ENCODE data around the gene SIRT5.

The SIRT5 gene

DNA sequence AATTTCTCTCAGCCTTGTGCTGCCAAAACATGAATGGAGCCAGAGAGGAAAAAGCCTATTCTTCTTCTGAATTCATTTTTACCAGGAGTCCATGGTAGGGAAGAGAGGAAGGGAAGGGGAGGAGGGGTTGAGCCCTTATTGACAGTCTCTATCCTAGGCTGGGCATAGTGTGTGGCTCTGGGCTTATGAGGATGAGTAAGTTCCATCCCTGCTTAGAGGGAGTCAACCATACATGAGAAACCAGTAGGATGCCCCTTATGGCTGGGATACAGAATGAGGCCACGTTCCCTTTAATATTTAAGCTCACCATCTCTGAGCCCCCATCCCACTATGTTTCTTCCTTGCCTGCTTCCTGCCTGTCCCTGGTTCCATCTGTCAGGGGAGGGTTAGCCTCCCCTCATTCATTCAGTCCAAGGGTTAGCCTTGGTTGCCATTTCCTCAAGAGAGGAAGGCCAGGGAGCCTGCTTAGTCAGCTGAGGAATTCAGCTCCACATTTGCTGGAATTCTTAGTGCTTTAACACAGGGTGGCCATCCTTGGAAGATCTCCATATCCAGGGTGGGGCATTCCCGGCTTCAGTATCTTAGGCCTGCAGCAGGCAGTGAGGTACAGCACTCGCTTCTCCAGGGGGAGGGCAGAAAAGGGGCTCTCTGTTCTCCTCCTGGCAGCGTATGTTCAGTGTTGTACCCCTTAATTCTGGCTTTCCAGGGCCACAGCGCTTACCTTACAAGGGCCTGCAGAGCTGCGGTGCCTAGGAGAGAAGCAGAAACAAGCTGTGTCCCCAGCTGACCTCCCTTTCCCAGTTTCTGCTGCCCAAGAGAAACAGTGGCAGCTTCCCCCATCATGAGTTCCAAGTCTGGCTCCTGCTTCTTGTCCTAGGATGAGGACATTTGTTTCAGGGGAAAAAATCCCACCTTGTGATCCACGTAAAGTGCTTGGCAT lies 12.5 kb downstream of the SIRT5 start:
- TF ChIP-seq SUZ12 (IDR thresholded peaks at IDR 0.05; ENCODE audit: extremely low read depth, insufficient read depth, insufficient read length) (no peak), ZNF274 (IDR thresholded peaks at IDR 0.05; ENCODE audit: low read depth, low read length) (no peak), YY1 (IDR thresholded peaks at IDR 0.05; ENCODE audit: insufficient read depth, insufficient read length) (no peak)
- Histone ChIP-seq H3K4me1 (ENCODE audit: insufficient read depth, insufficient read length) (no peaks in the 10 kb centered on the region), H3K4me3 (ENCODE audit: insufficient read length, low read depth) (no peak overlapping the region), H3K36me3 (ENCODE audit: insufficient read depth, insufficient read length, low read length) (peaks cover 37% of the 10 kb centered on the region), H3K9me3 (ENCODE audit: insufficient read depth, low read length) (no peaks in the 10 kb centered on the region), H3K9ac (ENCODE audit: insufficient read length, low read depth) (no peak overlapping the region), H3K27me3 (ENCODE audit: insufficient read depth, insufficient read length) (no peaks in the 10 kb centered on the region)
- DNase-seq (ENCODE audit: low read depth, low spot score): no peak

GRCh38 chr6:13589801-13590200 lies 15.4 kb downstream of the SIRT5 start:
- no peak for DNase-seq (ENCODE audit: low read depth, low spot score)
- Histone ChIP-seq H3K9me3 (ENCODE audit: insufficient read depth, low read length) (no peaks in the 10 kb centered on the region), H3K36me3 (ENCODE audit: insufficient read depth, insufficient read length, low read length) (peaks cover 48% of the 10 kb centered on the region)

GRCh38 chr6:13590574-13591153 lies 16.3 kb downstream of the SIRT5 start:
- no peak for TF ChIP-seq YY1 (IDR thresholded peaks at IDR 0.05; ENCODE audit: insufficient read depth, insufficient read length)
- no peak for TF ChIP-seq ZNF274 (IDR thresholded peaks at IDR 0.05; ENCODE audit: low read depth, low read length)
- no peak for TF ChIP-seq SUZ12 (IDR thresholded peaks at IDR 0.05; ENCODE audit: extremely low read depth, insufficient read depth, insufficient read length)
- Histone ChIP-seq H3K36me3 (ENCODE audit: insufficient read depth, insufficient read length, low read length) (peaks cover 50% of the 10 kb centered on the region), H3K4me3 (ENCODE audit: insufficient read length, low read depth) (no peak overlapping the region), H3K4me1 (ENCODE audit: insufficient read depth, insufficient read length) (no peaks in the 10 kb centered on the region), H3K27me3 (ENCODE audit: insufficient read depth, insufficient read length) (no peaks in the 10 kb centered on the region), H3K9me3 (ENCODE audit: insufficient read depth, low read length) (no peaks in the 10 kb centered on the region), H3K9ac (ENCODE audit: insufficient read length, low read depth) (no peak overlapping the region)
- no peak for DNase-seq (ENCODE audit: low read depth, low spot score)

More at GRCh38 chr6:13589801-13590200, 15.4 kb downstream of the SIRT5 start:
- Histone ChIP-seq H3K4me1 (ENCODE audit: insufficient read depth, insufficient read length) (no peaks in the 10 kb centered on the region), H3K4me3 (ENCODE audit: insufficient read length, low read depth) (no peak overlapping the region), H3K27me3 (ENCODE audit: insufficient read depth, insufficient read length) (no peaks in the 10 kb centered on the region), H3K9ac (ENCODE audit: insufficient read length, low read depth) (no peak overlapping the region)
- TF ChIP-seq ZNF274 (IDR thresholded peaks at IDR 0.05; ENCODE audit: low read depth, low read length): no peak
- TF ChIP-seq SUZ12 (IDR thresholded peaks at IDR 0.05; ENCODE audit: extremely low read depth, insufficient read depth, insufficient read length): no peak
- TF ChIP-seq YY1 (IDR thresholded peaks at IDR 0.05; ENCODE audit: insufficient read depth, insufficient read length): no peak

GRCh38 chr6:13591205-13591921 lies 17.0 kb downstream of the SIRT5 start:
- Histone ChIP-seq H3K36me3 (ENCODE audit: insufficient read depth, insufficient read length, low read length) (peaks cover 54% of the 10 kb centered on the region), H3K9me3 (ENCODE audit: insufficient read depth, low read length) (no peaks in the 10 kb centered on the region)
- TF ChIP-seq YY1 (IDR thresholded peaks at IDR 0.05; ENCODE audit: insufficient read depth, insufficient read length) (no peak), SUZ12 (IDR thresholded peaks at IDR 0.05; ENCODE audit: extremely low read depth, insufficient read depth, insufficient read length) (no peak), ZNF274 (IDR thresholded peaks at IDR 0.05; ENCODE audit: low read depth, low read length) (no peak)

DNA sequence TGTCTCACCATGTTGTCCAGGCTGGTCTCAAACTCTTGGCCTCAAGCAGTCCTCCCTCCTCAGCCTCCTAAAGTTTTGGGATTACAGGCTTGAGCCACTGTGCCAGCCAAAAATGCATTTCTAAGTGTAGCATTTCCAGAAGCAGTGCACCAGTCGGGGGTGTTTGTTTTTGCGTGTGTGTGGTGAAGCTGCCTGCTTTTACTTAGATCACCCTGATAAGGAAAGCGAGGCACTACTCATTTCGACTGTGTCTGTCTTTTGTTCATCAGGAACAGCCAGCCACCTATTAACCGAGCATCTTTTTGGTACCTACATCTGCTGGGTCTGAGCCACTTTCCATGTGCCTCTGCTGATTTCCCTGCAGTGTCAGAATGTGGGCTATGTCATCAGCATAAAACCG lies 18.7 kb downstream of the SIRT5 start:
- DNase-seq (ENCODE audit: low read depth, low spot score): no peak
- Histone ChIP-seq H3K9ac (ENCODE audit: insufficient read length, low read depth) (no peak overlapping the region), H3K4me1 (ENCODE audit: insufficient read depth, insufficient read length) (no peaks in the 10 kb centered on the region), H3K4me3 (ENCODE audit: insufficient read length, low read depth) (no peak overlapping the region), H3K9me3 (ENCODE audit: insufficient read depth, low read length) (no peaks in the 10 kb centered on the region), H3K36me3 (ENCODE audit: insufficient read depth, insufficient read length, low read length) (peaks cover 47% of the 10 kb centered on the region), H3K27me3 (ENCODE audit: insufficient read depth, insufficient read length) (no peaks in the 10 kb centered on the region)
- TF ChIP-seq SUZ12 (IDR thresholded peaks at IDR 0.05; ENCODE audit: extremely low read depth, insufficient read depth, insufficient read length) (no peak), ZNF274 (IDR thresholded peaks at IDR 0.05; ENCODE audit: low read depth, low read length) (no peak), YY1 (IDR thresholded peaks at IDR 0.05; ENCODE audit: insufficient read depth, insufficient read length) (no peak)

More at GRCh38 chr6:13591205-13591921, 17.0 kb downstream of the SIRT5 start:
- Histone ChIP-seq H3K4me3 (ENCODE audit: insufficient read length, low read depth) (no peak overlapping the region), H3K4me1 (ENCODE audit: insufficient read depth, insufficient read length) (no peaks in the 10 kb centered on the region), H3K27me3 (ENCODE audit: insufficient read depth, insufficient read length) (no peaks in the 10 kb centered on the region), H3K9ac (ENCODE audit: insufficient read length, low read depth) (no peak overlapping the region)
- DNase-seq (ENCODE audit: low read depth, low spot score): no peak

DNA sequence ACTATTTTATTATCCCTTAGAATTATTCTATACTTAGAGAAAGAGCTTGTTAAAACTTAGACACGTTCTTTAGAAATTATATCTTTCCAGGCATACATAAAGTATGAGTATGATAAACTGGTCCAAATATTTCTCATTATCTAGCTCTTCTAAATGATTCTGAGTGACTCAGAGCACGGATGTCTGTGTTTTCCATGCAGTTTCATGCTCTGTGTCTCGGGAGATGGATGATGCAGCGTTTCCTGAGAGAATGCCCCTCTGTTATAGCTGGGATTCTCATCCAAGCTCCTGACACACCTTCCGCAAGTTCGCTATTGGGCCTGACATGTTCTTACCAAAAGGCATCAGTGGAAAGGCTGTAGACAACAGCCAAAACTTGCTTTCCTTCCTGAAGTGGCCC lies 19.3 kb downstream of the SIRT5 start:
- DNase-seq (ENCODE audit: low read depth, low spot score): no peak
- Histone ChIP-seq H3K9ac (ENCODE audit: insufficient read length, low read depth) (no peak overlapping the region), H3K4me3 (ENCODE audit: insufficient read length, low read depth) (no peak overlapping the region), H3K9me3 (ENCODE audit: insufficient read depth, low read length) (no peaks in the 10 kb centered on the region), H3K36me3 (ENCODE audit: insufficient read depth, insufficient read length, low read length) (peaks cover 53% of the 10 kb centered on the region), H3K4me1 (ENCODE audit: insufficient read depth, insufficient read length) (no peaks in the 10 kb centered on the region), H3K27me3 (ENCODE audit: insufficient read depth, insufficient read length) (no peaks in the 10 kb centered on the region)
- no peak for TF ChIP-seq ZNF274 (IDR thresholded peaks at IDR 0.05; ENCODE audit: low read depth, low read length)
- TF ChIP-seq YY1 (IDR thresholded peaks at IDR 0.05; ENCODE audit: insufficient read depth, insufficient read length): no peak
- TF ChIP-seq SUZ12 (IDR thresholded peaks at IDR 0.05; ENCODE audit: extremely low read depth, insufficient read depth, insufficient read length): no peak
